AML-193 (cell line): ENCODE measurements around the gene MEX3B.
A peak's percentile ranks its signal among the peaks of the same experiment; 100 is the strongest.

ENCODE experiments used
- DNase-seq, 2 experiments: peaks; one replicate each; lab custom pipeline; 2025; lab: John Stamatoyannopoulos, UW

The MEX3B gene

GRCh38 chr15:82045892-82046665 is at the start of gene MEX3B:
MEX3B (minus strand) TSS chr15:82046018; CDS start chr15:82045705, 313 bp downstream.
- peak; percentile 82 to 85 for DNase-seq

GRCh38 chr15:82093774-82094211 is 48.0 kb upstream of the MEX3B start:
- DNase-seq = no peak

DNA sequence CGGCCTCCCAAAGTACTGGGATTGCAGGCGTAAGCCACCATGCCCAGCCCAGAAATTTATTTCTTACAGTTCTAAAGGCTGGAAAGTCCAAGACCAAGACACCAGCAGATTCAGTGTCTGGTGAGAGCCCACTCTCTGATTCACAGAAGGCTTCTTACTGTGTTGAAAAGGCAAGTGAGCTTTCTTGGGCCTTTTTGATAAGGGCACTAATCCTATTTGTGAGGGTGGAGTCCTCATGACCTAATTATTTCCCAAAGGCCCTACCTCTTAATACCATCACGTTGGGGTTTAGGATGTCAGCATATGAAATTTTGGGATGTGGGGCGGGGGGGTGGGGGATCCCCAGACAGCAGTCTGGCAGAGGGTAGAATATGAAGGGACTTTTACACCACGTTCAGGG is 47.5 kb upstream of the MEX3B start:
- no peak for DNase-seq

DNA sequence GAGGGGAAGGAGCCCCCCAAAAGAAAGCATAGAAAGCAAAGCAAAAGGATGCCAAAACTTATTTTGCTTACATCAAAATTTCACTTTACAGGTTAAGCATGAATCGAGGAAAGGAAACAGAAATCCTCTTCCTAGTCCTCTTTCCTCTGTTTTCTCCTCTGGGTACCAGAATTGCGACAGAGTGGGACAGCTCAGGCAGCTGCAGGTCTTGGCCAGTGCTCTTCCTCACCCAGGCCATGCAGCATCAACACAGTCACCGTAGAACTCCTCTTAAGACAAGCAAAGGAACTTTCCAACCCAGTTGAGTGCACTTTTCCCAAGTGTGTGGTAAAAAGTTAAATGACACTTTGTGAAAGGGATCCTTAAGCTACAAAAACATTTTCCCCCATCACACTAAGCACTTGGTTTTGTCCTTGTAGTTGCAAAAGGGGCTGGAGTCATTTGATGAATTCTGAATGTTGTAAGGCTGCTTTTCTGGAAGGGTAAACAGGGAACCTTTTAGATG is 45.9 kb upstream of the MEX3B start:
- DNase-seq = no peak

DNA sequence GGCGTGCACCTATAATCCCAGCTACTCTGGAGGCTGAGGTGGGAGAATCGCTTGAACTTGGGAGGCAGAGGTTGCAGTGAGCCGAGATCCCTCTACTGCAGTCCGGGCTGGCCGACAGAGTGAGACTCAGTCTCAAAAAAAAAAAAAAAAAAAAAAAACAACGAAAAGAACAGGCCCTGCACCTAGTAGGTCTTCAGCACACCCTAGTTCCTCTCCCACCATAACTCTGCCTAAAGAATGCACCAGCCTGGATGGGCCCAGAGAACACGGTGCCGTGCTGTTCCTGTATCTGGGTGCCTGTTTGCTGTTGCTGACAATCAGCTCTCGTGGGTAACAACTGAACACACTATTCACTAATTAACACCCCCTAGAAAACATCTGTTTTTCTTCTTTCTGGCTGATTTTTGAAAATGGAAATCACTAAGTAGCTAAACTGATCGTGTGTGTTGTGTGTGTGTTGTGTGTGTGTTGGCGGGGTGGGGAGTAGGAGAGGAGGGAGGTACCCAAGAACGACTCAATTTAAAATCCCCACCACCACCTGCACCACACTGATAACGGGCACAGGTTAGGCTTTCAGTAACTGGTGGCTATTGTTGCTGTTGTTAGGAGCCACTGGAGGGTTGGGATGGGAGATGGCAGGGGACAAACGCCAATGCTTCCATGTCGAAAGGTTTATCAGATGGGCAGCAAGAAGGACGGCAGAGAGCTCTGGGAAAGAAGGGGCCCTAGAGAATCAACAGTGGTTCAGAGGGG is 40.6 kb upstream of the MEX3B start:
- DNase-seq = no peak

DNA sequence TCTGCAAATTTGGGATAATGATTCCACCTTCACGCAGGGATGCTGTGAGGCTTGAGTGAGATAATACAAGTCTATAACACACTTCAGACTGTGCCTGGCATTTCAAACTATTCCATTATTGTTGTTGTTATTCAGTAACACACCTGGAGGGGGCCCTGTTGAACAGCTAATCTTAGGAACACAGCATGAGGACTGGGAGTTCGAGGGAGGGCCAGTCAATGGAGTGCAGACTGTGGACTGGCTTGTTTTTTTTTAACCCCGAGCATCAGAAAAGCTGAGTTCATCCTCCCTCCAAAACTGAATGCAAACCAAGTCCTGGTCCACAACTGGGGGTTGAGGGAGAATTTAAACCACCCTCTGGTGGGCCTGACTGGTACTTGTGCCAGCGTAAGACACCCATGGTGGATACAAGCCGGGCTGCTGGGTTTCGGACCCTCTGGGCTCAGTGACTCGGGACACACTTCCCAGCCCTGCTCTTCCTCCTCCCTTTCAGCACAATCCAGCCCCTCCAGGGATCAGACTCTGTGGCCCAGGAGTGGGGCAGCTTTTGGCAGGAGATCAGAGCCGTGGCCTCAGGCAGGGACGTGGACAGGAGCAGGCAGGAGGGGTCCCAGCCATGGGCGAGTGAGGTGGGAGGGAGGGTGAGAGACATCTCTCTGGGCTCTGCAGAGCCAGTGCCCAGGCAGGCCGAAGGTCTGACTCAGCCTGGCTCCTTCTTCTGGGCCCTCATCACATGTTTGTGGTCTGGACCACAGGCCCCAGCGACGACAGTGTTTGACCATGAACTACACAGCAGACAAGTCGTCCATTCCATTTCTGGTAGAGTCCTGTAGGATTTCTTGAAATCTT is 36.3 kb upstream of the MEX3B start:
- DNase-seq = no peak

DNA sequence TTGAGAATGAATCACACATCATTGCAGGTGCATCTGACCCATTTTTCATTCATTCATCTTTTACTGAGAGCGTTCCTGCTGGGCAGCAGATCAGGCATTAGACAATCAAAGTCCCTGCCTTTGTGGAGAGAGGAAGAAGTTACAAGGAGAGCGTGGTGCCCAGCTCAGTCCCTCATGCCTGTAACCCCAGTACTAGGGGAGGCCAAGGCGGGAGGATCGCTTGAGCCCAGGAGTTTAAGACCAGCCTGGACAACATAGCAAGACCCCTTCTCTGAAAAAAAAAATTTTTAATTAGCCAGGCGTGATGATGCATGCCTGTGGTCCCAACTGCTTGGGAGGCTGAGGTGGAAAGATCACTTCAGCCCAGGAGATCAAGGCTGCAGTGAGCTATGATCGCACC is 35.0 kb upstream of the MEX3B start:
- DNase-seq = no peak

DNA sequence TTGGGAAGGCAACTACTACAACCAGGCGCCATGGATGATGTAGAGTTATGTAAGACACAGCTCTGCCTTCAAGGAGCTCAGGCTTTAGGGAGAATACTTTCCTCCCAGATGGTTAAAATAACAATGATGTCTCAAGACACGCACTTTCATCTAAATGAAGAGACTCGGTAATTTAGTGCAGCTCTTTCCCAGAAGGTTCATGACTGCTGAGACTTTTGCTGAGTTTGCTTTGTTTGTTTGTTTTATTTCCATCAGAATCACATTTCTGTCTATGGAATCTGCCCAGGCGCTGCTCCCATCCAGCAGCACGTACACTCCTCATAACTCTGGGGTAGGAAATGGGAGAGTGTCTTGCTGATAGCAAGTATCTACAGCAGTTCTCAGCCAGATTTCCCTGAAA is 33.9 kb upstream of the MEX3B start:
- no peak for DNase-seq

- DNase-seq = no peak
These were observed 28.8 kb upstream of the MEX3B start for GRCh38 chr15:82074610-82075009.

DNA sequence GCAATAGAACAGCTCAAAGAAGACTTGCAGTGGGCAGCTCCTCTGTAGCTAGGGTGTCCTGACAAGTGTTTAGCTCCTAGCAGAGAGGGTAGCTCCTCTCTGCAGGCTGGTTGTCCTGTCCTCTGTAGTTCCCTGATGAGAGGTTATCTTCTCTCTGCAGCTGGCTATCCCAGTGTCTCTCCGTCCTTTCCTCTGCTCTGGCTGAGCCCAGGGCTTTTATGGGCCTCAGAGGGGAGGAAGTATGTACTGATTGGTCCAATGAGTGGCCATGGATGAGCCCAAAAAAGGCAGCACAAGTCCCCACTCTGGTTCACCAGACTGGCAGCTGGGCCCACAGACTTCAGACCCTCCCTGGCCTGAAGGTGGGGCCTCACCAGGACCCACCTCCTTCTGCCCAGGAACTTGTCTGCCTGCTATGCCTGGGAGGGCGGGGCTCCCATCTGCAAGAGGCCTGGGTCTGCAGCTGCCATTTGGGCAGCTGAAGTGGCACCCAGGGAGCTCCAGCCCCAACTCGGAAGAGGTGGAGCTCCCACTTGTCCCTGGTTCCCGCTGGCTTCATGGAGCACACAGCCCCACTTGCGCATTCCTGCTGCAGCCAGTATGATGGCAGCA is 27.2 kb upstream of the MEX3B start:
- DNase-seq = no peak

DNA sequence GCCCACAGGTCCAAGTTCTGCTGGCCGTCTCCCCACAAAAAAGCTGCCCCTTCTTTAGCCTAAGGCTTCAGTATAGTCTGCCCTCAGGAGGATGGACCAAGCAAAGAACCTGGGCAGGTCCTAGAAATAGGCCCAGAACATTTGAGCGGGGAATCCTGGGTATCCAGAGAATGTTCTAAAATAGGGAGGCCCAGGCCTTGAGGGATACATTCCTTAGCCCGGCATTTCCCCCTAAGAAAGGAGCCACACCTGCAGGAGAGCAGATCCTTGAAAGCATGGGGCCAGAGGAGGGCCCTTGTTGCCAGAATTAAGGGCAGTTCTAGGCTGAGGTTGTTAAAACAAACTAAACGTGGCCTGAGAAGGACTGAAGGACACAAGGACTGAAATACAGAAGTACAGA is 20.6 kb upstream of the MEX3B start:
- no peak for DNase-seq

DNA sequence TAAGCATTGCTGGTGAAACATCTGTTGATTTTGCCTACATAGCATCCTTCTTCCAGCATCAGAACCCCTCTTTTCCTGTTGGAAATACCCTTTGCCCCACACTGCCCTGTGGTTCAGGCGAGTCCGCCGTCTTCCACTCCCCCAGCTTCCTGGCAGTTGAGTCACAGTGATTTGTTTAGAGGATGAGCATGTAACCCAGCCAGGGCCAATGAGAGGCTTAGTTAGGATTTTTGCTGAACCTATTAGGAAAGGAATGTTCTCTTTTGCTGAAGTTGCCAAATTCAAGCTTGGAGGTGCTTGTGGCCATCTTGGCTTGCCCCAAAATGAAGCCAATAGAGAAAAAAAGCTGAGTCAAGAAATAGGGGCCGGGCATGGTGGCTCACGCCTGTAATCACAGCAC is 19.0 kb upstream of the MEX3B start:
- DNase-seq = no peak

GRCh38 chr15:82062479-82063454 is 16.9 kb upstream of the MEX3B start:
- DNase-seq = no peak

GRCh38 chr15:82060817-82061216 is 15.0 kb upstream of the MEX3B start:
- no peak for DNase-seq

DNA sequence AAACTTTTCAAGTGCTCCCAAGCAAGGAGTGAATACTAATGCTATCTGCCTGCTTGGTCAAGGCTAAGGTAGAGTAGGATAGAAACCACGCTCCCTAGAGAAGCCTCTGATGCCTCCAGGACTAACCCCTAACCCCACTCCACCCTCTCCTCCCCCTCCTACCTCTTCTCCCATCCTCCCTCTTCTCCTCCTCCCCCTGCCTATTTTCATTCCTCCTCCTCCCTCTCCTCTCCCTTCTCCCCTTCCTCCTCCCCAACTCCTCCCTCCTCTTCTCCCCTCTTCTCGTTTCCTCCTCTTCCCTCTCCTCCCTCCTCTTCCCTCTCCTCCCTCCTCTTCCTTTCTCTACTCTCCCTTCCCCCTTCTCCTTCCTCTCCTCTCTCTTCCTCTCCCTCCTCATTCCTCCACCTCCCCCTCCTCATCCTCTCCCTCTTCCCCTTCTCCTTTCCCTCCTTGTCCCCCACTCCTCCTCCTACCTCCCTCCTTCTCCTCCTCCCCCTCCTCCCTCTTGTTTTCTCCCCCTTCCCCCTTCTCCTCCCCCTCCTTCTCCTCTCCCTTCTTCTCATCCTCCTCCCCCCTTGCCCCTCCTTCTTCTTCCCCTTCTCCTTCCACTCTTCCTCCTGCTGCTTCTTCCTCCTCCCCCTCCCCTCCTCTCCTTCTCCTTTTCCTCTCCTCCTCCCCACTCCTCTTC is 12.8 kb upstream of the MEX3B start:
- DNase-seq = no peak

- no peak for DNase-seq
These were observed 12.2 kb upstream of the MEX3B start for GRCh38 chr15:82058026-82058425.

DNA sequence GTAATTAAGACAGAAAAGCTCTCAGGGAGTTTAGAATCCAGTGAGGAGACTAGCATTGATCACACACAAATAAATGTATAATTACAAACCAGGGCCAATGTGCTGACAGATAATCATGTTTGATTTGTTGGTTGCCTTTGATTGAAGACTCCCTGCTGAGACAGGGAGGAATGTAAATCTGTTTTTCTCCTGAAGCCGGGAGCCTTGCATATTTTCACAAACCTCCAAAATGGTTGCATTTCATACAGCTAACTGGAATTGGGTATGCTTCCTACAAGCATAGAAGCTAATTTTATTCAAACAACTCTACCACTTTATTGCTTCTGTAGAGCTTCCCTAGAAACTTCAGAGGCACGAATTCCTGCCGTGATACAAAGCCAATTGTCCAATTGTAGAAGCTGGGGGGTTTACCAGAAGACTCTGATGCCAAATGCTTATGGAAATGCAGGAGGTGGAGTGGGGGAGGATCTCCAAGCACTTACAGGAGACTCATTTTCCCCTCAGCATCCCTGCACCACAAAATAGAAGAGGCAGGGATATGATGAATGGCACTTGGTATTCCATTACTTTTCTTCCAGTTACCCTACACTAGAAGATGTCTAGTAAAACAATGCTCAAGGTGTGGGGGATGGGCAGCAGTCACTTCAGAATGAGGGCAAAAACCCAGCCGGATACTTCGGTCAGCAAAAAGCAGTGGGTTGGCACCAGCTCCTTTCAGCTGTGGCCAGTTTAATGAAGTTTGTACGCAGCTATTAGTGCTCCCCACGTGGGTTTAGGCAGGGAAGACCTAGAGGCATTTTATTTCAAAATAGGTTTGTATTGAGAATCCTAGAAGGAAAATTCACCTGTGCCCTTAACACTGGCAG is 11.4 kb upstream of the MEX3B start:
- no peak for DNase-seq

DNA sequence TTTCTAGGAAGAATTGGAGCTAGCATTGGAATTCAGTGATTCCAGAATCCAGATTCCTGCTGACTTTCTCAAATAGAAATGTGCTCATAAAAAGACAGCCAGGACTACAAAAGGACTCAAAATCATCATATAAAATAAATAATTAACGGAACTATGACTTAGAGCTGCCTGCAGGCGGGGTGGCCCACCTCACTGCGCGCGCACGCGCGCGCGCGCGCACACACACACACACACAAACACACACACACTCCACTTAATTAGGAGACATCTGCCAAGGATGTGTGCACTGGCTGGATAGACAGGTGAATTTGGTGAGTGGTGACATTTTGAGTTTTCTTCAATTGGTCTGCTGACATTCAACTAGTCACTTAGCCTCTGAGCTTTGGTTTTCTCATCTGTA is 6.9 kb upstream of the MEX3B start:
- DNase-seq = no peak

DNA sequence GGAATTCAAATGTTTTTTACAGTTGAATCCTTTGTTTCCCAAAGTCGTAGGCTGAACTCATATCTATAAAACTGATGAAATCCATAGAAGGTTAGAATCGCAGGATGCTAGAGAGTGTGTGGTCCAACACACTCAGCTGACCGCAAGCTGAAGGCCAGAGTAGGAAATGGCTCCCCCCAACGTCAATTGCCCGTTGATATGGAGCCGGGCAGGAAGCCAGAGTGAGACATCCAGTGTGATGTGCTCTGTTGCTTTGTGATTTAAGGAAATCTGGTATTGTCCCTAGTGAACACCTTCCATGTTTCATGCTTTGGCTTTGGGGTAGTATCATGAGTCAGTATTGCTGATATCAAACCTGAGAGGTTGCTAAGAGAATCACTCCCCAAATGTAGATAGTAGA is 5.8 kb upstream of the MEX3B start:
- DNase-seq = no peak
